Fibroblast of skin of left quadriceps (primary cell): ENCODE measurements around the gene CCDC78.

Source experiments
- DNase-seq, 2 experiments: peaks; one replicate each; pipeline ENCODE4 v3.0.0-alpha.2; 2013; ENCODE audit warnings: low read depth in 2 of 2

Gene CCDC78

GRCh38 chr16:726438-727290 lies at the start of gene CCDC78, which contains the start of gene HAGHL:
Gene CCDC78 (minus strand): TSS chr16:726443. CDS start chr16:726367, 76 bp downstream.
Gene HAGHL (plus strand): TSS chr16:727106. CDS start chr16:727510, 404 bp downstream.
- DNase-seq = no peak

- DNase-seq = no peak
These were observed 49.1 kb upstream of the CCDC78 start for GRCh38 chr16:775236-775796.

GRCh38 chr16:774086-775001 lies 48.1 kb upstream of the CCDC78 start:
- DNase-seq = no peak

GRCh38 chr16:772959-773358 lies 46.7 kb upstream of the CCDC78 start:
- no peak for DNase-seq

DNA sequence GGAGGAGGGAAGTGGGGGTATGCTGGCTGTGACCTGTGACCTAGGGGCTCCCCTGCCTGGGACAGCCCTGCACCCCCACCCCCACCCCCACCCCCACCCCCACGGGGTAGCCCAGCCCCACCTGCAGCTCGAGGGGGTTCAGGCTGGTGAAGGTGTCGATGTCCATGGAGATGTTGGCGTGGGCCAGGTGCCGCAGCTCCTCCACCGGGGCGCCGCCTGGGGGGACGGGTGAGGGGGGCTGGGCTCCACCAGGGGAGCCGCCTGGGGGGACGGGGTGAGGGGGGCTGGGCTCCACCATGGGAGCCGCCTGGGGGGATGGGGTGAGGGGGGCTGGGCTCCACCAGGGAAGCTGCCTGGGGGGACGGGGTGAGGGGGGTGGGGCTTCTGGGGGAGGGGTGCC lies 44.2 kb upstream of the CCDC78 start:
- no peak for DNase-seq

- no peak for DNase-seq
These were observed 43.7 kb upstream of the CCDC78 start for GRCh38 chr16:769934-770333.

DNA sequence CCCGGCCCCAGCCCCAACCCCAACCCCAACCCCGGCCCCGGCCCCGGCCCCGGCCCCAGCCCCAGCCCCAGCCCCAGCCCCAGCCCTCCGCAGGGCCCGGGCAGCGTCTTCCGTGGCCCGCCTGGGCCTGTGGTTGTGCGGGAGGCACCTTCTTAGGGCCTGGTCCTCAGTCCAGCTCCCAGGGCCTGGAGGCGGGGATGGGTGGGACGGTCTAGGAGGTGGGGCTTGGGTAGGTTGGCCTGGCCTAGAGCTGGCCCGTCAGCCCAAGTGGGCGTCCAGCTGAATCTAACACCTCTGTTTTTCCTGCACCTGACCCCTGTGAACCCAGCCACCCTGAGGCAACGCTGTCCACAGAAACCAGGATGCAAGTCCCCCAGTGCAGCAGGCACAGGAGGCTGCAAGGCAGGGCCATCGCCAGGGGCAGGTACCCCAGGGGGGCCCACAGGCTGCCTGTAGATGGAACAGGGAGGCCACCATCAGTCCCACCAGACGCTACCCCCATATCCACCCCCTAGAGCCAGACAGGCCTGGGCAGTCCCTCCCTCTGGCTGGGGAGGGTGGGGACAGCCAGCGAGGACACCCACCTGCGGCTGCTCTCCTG lies 43.0 kb upstream of the CCDC78 start:
- no peak for DNase-seq

GRCh38 chr16:768428-768827 lies 42.2 kb upstream of the CCDC78 start:
- DNase-seq = no peak

GRCh38 chr16:767743-768235 lies 41.5 kb upstream of the CCDC78 start:
- DNase-seq = no peak

- DNase-seq = no peak
These were observed 40.8 kb upstream of the CCDC78 start for GRCh38 chr16:766820-767640.

DNA sequence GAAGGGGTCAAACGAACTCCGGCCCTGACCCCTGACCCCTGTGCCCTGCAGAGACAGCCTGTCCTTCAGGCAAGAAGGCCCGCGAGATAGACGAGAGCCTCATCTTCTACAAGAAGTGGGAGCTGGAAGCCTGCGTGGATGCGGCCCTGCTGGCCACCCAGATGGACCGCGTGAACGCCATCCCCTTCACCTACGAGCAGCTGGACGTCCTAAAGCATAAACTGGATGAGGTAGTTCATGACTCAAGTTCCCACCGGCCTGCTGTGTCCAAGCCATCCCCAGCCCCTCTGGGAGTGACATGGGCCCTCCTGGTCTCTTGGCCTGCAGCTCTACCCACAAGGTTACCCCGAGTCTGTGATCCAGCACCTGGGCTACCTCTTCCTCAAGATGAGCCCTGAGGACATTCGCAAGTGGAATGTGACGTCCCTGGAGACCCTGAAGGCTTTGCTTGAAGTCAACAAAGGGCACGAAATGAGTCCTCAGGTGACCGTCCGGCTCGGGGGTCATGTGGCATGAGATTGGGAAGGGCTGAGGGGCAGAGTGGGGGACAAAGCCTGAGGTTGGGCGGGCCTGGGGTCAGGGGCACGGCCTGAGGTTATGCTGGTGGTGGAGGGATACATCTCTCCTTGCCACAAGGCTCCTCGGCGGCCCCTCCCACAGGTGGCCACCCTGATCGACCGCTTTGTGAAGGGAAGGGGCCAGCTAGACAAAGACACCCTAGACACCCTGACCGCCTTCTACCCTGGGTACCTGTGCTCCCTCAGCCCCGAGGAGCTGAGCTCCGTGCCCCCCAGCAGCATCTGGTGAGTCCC lies 40.0 kb upstream of the CCDC78 start:
- DNase-seq = no peak

- no peak for DNase-seq
These were observed 39.2 kb upstream of the CCDC78 start for GRCh38 chr16:765488-765865.

GRCh38 chr16:764848-765487 lies 38.7 kb upstream of the CCDC78 start:
- DNase-seq = no peak

GRCh38 chr16:764184-764750 lies 38.0 kb upstream of the CCDC78 start:
- DNase-seq = no peak

DNA sequence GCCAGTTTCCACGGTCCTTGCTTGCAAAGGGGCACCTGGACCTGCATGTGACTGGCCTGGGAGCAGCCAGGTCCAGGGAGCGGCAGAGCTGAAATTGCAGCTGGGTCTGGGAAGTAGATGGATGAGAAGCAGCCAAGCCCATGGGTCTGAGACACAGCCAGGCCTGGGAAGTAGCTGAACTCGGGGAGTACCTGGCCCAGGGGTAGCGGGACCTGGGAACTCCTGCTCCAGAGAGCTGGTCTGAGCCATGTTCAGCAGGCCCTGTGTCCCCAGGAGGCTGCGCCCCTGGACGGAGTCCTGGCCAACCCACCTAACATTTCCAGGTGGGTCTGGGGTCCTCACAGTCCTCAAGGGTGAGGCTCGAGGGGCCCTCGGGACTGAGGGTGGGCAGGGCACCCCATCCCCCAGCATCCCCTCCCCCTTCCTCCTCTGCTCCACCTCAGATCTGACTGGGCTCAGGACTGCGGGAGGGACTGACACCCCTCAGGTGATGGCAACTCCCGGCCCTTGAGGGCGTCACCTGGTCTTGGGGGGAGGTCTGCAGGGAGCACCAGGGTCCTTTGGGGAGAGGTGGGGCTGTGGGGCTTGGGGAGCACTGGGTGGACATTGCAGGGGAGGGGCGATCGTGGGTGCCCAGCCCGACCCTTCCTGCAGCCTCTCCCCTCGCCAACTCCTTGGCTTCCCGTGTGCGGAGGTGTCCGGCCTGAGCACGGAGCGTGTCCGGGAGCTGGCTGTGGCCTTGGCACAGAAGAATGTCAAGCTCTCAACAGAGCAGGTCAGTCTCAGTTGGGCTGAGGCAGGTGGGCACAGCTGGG lies 37.3 kb upstream of the CCDC78 start:
- no peak for DNase-seq

DNA sequence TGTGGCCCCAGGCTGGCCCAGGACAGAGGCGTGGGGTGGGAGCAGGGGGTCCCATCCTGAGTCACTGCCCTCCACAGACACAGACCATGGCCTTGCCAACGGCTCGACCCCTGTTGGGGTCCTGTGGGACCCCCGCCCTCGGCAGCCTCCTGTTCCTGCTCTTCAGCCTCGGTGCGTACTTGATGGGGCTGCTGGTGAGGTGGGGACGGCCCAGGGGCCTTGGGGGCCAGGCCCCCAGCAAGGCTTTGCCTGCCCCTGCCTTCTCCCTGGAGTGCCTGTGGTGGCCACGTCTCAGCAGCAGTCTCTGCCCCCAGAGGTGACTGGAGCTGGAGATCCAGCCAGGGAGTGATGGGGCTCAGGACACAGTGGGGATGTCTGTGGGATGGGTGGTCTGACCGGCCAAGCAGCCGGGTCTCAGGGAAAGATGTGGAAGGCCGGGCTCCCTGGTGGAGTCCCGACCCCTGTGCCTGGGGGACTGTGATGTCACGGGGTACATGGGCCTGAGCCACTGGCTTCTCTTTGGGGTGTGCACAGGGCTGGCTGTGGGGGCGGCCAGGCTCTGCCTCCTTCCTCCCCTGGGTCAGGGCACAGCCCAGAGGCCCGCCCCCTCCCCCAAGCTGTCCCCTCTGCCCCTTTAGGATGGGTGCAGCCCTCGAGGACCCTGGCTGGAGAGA lies 36.5 kb upstream of the CCDC78 start:
- DNase-seq = no peak

- no peak for DNase-seq
These were observed 35.6 kb upstream of the CCDC78 start for GRCh38 chr16:761625-762513.
